Activated gamma-delta T cell treated with anti-CD3 and anti-CD28 coated beads, Interleukin-2, amount 50 U/mL, for 16 hours (primary cell): ENCODE results near the gene SERPINA4.
"Not testable (repeated sequence)": the region's sequence is repeated elsewhere in the genome, so short reads cannot be mapped to it uniquely, and the experiment has no call there.

Source experiments
- DNase-seq: peaks from one replicate; pipeline ENCODE4 v3.0.0-alpha.2; 2020; ENCODE audit warnings: low read depth

Gene SERPINA4

DNA sequence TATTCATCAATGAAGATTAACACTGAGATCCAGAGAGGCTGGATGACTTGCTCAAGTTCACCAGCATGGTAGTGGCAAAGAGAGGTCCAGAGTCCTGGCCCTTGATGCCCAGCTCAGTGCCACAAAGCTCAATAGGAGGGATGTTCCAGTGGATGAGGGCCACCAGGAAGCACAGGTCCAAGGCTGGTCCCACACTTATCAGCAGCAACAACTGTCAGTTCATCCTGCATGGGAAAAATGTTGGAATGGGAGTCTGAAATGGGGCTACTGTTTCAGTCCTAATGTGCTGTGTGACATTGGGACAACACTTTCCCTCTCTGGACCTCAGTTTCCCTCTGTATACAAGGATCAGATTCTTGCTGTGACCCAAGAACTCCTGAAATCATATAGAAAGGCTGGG lies 31.2 kb downstream of the SERPINA4 start:
- no peak for DNase-seq

DNA sequence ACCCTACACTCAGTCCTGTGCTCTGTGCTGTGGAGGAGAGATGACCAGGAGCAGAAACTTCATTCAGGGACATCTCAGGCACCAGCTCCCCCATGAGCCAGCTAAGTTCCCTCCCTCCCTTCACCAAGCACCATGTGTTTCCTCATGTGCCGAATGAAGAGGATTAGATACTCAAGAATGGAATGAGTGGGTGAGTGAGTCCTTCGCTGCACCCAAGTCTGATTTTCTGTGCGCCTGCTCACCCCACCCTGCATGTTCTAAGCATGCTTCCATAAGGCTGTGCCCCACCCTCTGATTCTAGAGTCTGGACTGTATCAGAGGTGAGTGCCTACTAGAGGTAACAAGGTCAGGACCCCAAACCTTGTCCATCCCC lies 32.1 kb downstream of the SERPINA4 start:
- no peak for DNase-seq

DNA sequence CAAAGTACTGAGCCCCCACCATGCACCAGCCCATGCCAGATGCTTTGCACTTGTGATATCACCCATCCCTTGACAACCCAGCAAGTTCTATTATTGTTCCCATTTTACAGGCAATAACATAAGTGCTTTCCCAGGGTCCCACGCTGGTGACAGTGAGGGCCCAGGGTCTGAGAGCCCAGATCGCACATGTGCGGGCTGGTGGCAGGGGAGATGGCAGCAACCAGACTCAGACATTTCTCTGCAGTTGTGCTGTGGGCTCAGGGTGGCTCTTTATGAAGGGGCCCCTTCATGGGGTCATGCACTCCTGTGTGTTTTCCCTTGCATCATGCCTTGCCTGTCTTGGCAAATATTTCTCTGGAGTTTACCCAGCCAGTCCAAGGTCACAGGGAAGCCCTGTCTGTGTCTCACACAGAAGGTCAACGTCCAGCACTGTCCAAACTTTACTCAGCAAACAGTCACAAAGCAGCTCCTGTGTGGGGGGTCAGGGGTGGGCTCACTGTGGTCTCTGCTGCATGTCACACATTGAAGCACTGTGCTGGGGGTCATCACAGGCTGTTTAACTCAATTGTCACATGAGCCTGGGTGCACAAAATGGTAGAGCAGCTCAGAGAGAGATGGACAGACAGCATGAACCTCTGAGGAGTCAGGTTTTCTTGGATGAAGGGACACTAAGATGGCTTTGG lies 32.6 kb downstream of the SERPINA4 start:
- no peak for DNase-seq

DNA sequence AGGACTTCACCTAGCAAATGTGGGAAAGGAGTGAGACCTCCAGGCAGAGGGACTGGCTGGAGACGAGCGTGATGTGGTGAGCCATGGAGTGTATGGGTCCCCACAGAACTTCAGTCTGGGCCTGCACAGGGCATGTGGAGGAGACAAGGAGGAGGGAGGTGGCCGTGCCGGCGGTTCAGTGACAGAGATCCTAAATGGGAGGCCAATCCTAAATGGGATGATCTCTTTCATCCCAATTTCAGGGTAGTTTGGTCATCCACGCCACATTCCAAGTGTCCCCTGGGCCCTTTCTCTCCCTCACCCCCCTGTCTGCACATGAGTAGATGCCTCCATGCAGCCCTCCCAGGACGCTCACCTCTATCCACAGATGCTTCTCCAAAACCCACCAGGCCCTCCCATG lies 33.2 kb downstream of the SERPINA4 start:
- no peak for DNase-seq

DNA sequence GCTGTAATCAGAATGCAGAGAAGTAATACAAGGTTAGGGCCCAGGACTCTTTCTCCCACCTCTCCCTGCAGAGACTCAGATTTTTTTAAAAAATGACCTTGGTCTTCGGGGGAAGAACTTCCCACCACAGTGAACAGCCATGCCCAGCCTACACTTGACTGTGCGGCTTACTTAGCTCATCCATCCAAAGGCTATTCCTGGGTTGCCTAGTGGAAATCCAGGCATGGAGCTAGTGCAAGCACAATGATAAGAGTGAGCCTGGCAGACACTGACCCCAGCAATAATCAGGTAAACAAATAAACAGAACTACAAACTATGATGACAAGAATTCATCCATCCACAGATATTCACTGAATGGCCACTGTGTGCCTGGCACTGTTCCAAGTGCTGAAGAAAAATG lies 34.7 kb downstream of the SERPINA4 start:
- DNase-seq, result no peak

DNA sequence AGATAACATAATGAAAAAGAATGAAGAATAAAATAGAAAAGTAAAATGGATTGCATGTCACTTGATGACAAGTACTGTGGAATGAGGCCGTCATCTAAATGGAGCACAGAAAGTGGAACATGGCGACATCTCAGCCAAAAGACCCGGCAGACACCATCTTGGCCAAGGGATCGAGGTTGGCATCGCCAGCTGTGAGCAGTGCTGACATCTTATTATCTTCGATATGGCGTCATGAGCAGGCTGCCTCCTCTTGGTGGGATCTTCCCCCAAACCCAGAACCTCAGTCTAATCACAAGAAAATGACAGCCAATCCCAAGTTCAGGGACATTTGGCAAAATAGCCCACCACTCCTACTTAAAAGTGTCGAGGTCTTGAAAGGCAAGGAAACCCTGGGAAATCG lies 35.1 kb downstream of the SERPINA4 start:
- no peak for DNase-seq

DNA sequence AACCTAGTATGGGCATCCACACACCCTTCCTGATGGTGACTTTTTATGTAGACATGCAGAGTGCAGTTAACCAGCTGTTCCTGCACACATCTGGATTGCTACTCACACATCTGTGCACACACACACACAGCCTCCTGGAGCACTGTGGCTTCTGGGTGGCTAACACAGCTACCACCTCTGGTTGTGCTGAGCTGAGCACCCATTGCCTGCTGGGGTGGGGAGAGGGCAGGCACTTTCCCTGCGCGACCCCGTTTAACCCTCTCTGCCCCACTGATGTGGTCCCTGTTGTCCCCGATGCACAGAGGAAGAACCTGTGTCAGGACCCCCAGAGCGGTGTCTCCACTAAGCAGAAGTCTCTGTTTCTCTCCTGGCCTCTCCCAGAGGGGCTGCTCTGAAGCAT lies 36.5 kb downstream of the SERPINA4 start:
- DNase-seq, result no peak

DNA sequence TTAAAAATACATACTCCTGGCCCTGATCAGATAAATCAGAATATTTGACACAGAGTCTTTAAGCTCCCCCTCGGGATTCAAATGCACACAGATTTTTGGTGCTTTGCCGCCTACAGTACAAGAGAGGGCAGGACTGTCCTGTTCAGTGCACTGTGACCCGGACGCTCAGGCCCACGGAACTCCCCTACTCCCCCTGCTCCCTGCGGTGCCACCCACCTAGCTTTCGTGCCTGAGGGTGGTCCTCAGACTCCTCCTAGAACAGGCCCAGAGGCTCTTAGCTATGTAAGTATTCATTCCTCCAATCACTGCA lies 37.2 kb downstream of the SERPINA4 start:
- DNase-seq, result no peak

DNA sequence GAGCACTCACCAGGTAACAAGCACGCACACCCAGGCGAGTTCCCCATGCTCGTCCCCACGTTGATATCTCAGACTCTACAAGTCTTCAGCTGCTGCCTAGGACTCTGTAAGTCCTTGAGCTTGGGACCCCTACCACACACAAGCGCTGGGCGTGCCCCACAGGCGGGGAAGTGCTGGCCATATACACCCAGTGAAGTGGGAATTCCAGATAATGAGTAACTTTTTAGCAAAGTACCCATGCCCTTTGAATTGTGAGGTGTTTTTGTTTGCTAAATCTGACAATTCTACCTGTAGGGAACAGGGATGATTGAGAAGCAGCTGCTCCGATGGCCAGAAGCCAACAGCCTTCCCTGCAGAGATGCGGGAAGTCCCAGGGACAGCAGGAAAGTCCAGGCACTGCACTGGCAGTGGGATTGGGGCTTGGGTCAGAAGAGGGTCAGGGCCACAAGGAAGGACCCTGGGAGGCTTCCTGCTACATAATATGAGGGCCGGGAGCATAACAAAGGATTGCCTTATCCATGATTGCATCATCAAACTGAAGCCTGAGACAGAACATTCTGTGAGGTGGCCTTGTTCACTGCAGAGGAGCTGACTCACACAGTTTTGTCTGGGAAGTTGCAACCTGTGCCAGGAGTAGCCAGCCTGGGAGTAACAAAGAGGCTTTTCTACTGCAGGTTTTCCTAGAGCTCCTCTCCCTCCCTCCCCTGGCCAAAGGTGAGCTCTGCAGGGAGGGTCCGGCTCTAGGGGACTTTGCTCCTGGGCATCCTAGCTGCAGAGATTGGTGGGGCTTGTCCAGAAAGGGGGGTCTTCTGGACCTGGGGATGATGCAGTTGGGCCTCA lies 37.8 kb downstream of the SERPINA4 start:
- no peak for DNase-seq

DNA sequence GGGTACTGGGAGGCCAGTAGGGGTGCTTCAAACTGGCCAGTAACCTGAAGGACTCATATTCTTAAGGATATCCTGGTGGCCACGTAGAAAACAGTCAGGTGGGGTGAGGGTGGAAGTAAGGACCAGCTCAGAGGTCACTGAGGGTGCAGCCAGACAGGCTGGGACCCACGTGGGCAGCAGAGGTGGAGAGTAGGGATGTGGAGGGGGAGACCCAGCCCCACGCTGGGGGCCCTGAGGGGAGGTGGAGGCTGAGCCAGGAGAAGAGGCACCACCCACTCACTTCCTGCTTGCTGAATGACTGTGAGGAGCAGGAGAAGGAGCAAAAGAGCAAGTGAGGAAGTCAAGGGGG lies 38.4 kb downstream of the SERPINA4 start:
- DNase-seq, result no peak

DNA sequence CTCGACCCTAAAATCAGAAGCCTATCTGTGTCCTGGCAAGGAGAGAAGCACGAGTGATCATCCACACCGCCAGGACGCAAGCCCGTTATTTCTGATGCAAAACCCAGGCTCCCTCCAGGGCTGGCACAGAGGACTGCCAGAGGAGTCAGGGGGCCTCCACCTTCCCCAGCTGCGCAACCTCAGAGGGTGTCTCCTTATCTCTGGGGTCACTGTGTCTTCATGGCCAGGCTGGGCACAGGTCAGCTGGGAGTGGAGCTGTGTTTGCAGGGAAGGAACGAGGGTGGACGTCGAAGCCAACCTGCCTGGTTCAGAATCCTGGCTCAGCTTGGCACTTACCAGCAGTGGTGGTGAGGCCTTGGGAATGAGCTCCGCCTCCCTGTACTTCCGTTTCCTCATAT lies 38.9 kb downstream of the SERPINA4 start:
- DNase-seq, result no peak

DNA sequence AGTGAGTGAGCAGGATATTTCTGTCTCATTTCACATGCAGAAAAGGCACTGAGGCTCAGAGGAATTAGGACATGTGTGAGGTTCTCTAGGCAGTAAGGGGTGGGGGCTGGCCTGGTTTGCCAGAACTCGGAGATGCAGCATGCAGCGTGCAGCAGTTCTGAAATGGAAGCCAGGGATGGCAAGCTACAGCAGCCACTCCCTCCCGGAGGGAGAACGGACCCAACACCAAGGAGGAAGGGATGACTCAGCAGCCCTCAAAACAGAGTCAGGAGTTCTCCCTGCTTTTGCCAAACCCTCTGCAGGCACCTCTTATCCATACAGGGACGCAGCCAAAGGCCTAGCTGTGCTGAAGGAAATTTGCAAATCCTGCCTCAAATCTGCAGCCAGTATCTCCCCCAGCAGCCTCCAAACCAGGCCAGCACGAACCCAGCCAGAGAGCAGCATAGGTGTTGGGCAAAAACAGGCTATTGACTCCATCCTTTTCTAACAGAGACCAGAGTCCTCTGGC lies 40.7 kb downstream of the SERPINA4 start:
- DNase-seq, result no peak

DNA sequence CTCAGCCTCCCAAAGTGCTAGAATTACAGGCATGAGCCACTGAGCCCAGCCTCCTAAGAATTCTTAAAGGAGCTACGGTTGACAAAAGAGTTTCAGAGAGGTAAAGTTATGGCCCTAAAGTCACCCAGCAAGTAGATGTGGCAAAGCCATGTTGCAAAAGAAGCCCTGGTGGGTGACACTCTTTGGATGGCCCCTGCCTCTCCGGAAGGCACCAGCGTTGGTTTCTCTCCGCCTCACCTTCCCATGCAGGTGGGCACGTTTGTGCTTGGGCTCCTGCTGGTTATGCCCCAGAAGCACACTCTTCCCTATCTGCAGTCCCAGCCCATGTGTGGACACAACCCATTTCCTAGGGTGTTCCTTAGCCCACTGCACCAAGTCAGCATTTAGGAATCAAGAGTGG lies 41.5 kb downstream of the SERPINA4 start:
- no peak for DNase-seq

DNA sequence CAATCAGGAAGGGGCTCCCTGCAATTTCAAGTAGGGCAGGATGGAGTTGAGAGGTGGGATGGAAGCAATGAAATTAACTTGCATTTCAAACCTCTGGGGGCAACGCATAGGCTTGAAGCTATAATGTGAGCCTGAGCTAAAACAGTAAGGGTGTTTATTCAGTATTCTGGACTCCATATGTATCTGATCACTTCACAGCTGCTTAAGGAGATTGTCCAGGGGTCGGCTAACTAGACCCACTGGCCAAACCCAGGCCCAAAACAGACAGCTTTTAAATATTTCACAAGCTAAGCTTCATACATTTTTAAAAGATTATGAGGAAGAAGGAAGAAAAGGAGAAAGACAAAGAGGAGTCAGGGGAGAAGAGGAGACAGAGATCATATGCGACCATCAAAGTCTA lies 44.1 kb downstream of the SERPINA4 start:
- DNase-seq, result no peak

DNA sequence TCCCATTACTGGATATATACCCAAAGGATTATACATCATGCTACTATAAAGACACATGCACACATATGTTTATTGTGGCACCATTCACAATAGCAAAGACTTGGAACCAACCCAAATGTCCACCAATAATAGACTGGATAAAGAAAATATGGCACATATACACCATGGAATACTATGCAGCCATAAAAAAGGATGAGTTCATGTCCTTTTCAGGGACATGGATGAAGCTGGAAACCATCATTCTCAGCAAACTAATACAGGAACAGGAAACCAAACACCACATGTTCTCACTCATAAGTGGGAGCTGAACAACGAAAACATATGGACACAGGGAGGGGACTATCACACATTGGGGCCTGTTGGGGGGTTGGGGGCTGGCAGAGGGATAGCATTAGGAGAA lies 47.7 kb downstream of the SERPINA4 start:
- not testable (repeated sequence) for DNase-seq

DNA sequence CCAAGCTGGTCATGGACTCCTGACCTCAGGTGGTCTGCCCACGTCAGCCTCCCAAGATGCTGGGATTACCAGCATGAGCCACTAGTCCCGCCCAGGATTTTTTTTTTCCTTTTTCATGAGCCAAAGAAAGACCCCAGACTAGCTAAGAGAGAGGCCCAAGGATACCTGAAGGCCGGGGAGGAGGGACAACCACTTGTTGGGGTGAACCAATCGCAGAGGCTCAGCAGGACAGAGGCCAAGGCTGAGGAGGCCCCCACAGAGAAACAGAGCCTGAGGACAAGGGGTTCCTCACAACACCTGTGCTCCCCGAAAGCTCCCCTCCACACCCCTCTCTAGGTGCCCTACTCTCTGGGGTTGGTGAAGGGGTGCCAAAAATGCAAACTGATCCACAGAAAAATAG lies 49.9 kb downstream of the SERPINA4 start:
- no peak for DNase-seq

DNA sequence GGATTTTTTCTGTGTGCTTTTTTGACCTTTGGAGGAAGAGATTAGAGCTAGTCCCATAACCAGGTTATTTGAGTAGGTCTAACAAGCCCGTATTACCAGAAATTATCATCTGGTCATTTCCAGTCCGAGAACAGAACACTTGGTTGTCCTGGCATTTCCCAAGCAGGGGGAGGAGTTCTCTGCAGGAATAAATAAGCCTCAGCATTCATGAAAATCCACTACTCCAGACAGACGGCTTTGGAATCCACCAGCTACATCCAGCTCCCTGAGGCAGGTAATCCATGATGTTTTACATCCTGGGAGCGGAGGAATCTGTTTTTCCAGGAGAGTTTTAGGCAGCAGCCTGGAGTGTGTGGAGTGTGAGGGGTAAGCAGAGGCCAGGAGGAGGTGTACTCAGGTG lies 50.9 kb downstream of the SERPINA4 start, which contains the start of gene SERPINA3:
Gene SERPINA3, plus strand, starts transcription at position 218 of the 400 bp plus-strand sequence. CDS start 2,051 bp downstream, outside the sequence.
- DNase-seq, result no peak

DNA sequence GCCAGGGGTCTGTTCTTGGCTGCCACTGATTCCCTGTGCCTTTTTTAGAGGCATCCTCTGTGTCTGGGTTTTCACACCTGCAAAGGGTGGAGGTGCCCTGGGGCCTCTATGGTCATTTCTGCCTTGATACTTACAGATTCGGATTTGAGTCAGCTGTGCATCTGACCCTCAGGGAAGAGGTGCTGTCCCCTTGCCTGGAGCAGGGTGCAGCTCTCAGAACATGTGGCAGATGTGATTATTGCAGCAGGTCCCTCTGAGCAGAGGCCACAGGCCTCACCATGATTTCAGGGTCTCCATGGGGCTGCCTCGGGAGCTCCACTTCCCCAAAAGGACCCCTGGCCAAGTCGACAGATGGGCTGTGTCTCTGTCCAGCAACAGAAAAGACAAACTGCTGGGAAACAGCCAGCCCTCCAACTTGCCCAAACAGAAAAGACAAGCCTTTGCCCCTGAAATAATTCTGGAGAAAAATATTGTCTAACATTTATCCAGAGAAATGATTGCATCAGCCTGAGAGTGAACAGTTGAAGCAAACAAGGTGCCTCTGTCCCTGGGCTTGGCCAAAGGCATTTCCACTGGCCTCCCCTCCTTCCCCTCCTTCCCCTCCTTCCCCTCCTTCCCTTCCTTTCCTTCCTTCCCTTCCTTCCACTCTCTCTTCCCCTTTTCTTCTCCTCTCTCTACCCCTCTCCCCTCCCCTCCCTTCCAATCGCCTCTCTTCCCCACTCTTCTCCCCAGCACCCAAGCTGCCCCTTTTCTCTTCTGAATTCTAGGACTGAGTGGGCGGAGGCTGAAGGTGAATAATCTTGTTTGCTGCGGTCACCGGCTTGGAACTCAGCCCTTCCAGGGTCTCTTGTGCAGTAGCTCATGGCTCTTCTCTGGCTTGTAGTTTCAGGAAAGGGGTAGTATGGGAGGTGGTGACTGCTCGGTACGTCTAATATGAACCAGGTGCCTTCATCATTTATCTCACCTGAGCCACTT lies 51.6 kb downstream of the SERPINA4 start:
- no peak for DNase-seq

DNA sequence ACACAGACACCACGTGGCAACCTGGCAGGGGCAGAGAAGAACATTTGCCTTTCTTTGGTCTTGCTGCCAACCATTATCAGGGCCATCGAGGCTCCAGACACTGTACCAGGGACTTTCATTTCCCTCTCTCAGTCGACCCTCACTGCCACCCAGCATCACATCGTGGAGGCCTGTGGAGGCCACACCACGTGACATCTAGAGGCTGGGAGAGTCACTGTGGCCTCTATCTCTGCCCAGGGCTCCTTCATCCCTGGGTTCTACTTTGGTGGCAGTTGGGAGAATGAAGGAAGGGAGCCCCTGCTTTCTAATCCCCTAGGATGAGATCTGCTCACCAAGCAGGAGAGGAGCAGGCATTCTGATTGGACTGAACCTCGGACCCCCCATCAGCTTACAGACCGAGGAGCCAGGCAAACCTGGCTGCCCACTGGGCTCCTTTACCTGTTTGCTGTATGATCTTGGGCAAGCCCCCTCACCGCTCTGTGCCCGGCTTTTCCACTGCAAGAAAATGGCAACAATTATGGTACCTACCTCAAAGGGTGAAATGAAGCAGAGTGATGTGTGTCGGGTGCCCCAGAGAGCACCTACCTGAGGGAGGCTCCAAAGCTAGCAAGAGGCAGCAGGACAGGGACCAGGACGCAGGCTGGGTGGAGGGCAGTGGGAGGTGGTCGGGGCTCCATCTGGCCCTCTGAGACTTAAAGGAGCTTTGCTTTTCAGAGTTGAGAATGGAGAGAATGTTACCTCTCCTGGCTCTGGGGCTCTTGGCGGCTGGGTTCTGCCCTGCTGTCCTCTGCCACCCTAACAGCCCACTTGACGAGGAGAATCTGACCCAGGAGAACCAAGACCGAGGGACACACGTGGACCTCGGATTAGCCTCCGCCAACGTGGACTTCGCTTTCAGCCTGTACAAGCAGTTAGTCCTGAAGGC lies 52.7 kb downstream of the SERPINA4 start:
- DNase-seq, result no peak

DNA sequence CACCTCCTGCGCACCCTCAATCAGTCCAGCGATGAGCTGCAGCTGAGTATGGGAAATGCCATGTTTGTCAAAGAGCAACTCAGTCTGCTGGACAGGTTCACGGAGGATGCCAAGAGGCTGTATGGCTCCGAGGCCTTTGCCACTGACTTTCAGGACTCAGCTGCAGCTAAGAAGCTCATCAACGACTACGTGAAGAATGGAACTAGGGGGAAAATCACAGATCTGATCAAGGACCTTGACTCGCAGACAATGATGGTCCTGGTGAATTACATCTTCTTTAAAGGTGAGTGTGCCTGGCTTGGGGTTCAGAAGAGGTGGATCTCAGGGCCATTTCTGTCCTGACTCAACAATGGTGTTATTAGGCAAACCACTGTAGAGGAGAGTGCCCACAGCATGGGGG lies 53.6 kb downstream of the SERPINA4 start:
- no peak for DNase-seq

DNA sequence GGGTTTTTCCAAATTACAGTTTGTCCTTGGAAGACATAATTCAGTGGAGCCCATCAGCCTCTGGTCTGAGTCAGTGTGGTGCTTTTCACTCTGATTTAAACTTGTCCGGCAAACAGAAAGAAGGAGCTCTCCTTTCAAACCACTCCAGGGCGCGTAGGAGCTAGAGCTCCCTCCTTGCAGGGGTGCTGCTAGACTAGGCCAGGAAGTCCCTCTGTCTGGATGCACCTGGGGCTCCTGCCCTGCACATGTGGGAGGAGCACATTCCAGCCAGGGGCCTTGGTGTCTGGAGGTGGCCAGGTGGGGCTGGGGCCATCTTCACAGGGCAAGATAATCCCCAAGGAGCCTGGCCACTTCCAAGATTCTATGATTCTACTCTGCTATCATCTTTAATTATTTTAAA lies 54.0 kb downstream of the SERPINA4 start:
- no peak for DNase-seq
